ENCODE measurements around the gene LHPP.

The LHPP gene

DNA sequence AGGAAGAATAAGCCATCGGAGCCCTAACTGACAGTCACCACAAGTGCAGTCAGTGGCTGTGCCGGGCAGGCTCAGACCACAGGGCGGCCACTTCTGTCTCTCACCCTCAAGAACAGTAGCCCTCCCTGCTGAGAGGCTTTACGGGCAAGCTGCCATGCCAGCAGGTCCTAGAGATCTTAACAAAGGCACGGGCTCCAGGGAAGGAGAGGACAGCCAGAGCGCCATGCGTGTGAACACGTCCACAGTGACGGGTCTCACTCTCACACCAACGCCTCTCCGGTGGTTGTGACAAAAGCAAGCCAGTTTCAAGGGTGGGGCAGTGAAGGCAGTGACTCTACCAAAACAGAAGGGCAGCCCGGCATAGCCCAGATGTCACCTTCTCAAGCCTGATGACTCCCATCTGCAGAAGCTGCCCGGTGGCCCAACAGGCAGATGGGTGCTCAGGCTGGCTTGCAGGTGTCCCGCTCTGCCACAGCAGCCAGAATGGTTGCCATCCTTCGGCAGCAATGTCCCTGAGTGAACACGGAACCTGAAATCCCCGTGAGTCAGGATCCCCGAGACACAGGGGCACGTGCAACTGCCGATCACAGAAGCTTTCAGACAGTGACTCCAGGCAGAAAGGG, 180.6 kb downstream of the LHPP start:
- FAIRE-seq (peak; percentile 76), DNase-seq (ENCODE audit: insufficient read length) (no peak)
- no peak for TF ChIP-seq POLR2AphosphoS5 (IDR thresholded peaks at IDR 0.05; ENCODE audit: low read depth, low read length)
- no peak for TF ChIP-seq POLR2A (IDR thresholded peaks at IDR 0.05; ENCODE audit: low read depth, low read length)
- no peak for TF ChIP-seq TAF1 (IDR thresholded peaks at IDR 0.05; ENCODE audit: borderline replicate concordance, low read depth, low read length)

DNA sequence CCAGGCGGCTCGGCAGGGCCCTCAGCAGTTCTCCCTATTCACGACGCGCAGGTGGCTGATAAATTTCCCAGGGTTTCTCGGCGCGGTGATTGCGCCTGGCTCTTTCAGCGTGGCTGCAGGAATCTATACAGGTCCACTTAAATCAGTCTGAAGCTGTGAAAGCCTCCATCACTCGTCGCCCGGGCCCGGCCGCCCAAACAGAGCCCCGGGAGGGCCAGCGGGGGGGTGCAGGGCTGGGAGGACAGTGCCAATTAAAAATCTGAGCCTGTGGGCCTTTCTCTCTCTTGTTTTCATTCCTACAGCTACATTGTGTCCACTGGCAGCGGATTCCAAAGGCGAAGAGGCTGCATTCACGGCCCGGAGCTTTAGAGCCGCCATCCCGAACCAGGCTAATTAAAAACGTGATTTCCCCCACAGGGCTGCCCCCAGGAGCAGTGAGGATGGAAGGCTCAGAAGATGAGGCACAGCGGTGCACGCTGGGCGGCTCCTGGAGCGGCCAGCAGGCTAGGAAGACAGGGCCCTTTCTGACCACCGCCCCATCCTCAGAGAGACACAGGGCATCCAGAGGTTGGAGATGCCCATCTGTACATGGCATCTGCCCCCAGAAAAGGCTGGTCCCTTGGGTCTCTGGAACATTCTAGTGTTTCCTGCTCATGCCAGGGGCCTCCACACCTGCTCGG, 181.8 kb downstream of the LHPP start:
- no peak for FAIRE-seq
- TF ChIP-seq TAF1 (IDR thresholded peaks at IDR 0.05; ENCODE audit: borderline replicate concordance, low read depth, low read length) = no peak
- no peak for TF ChIP-seq POLR2AphosphoS5 (IDR thresholded peaks at IDR 0.05; ENCODE audit: low read depth, low read length)
- TF ChIP-seq POLR2A (IDR thresholded peaks at IDR 0.05; ENCODE audit: low read depth, low read length) = no peak
- no peak for DNase-seq (ENCODE audit: insufficient read length)

DNA sequence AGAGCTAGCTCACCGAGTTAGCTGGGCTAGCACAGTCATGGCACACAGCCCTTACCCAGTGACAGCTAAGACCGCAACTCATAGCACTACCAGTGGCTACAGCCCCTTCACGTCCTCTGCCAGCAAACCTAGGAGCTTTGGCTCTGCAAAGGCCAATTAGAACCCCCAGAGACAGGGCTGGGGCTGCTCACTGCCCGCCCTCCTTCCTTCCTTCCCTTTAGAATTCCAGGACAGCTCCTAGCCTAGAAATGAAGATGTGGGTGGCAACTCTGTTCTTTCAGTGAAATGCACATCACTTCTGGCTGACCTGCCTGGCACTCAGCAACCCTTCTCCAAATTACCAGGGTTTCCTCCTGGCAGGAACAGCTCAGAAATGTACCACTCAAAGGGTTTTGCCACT, 182.6 kb downstream of the LHPP start:
- FAIRE-seq = no peak

DNA sequence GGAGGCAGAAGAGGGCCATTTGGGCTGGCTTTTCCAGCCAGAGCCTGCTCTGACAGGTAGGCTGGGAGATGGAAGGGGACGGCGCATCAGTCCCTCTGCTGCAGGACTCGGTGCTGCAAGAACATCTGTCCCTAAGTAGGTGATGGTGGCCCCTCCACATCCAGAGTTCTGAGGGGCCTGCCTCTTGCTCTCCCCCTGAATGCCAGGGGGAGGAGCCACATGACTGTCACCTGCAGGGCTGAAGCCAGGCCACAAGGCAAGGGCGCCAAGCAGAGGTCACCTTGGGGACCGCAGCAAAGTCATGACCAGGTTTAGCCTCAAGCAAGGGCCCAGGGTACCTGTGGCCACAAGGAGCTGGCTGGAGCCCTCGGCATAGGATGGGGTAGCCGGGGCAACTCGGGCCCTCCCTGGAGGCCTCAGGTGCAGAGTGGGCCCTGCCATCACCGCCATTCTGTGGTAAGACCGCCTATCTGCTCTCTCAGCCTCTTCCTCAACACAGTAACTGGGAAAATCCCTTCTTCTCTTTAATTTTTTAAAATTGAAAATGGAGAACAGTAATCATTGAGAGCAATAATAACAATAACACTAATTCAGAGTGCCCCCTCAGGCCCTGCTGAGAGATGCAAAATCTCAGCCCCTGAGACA, 183.3 kb downstream of the LHPP start:
- FAIRE-seq = no peak

More for the DNA sequence above, 182.6 kb downstream of the LHPP start:
- DNase-seq (ENCODE audit: insufficient read length) = no peak
- no peak for TF ChIP-seq POLR2AphosphoS5 (IDR thresholded peaks at IDR 0.05; ENCODE audit: low read depth, low read length)
- no peak for TF ChIP-seq TAF1 (IDR thresholded peaks at IDR 0.05; ENCODE audit: borderline replicate concordance, low read depth, low read length)
- no peak for TF ChIP-seq POLR2A (IDR thresholded peaks at IDR 0.05; ENCODE audit: low read depth, low read length)

DNA sequence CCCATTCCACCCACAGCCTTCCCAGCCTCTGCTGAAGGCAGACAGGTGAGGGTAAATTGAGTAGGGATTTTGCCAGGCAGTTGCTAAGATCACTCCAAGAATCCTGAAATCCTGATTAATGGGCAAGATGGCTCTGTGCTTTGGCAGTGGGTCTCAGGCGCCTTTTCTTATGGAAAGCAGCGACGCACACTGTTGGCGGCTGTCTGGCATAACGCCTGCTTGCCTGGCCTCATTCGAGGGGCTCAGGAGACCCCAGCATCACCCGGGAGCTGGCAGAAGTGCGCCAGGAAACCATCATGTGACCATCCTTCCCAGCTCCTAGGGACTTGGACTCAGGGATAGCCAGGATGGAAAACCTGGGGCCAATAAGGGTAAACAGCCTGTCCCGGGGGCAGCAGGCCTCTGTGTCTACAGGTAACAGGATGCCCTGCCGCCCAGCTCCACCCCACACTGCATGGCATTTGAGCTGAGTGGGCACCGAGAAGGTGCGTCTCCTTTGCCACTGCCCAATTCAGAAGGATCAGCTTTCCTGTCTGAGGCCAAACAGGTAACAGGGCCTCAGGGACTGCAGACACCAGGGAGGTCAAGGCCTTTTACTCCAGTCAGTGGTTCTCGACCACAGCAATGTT, 184.0 kb downstream of the LHPP start:
- DNase-seq (ENCODE audit: insufficient read length) = no peak
- TF ChIP-seq POLR2AphosphoS5 (IDR thresholded peaks at IDR 0.05; ENCODE audit: low read depth, low read length) (no peak), POLR2A (IDR thresholded peaks at IDR 0.05; ENCODE audit: low read depth, low read length) (no peak), TAF1 (IDR thresholded peaks at IDR 0.05; ENCODE audit: borderline replicate concordance, low read depth, low read length) (no peak)
- no peak for FAIRE-seq

More for the DNA sequence above, 183.3 kb downstream of the LHPP start:
- no peak for TF ChIP-seq POLR2AphosphoS5 (IDR thresholded peaks at IDR 0.05; ENCODE audit: low read depth, low read length)
- no peak for TF ChIP-seq TAF1 (IDR thresholded peaks at IDR 0.05; ENCODE audit: borderline replicate concordance, low read depth, low read length)
- TF ChIP-seq POLR2A (IDR thresholded peaks at IDR 0.05; ENCODE audit: low read depth, low read length) = no peak
- DNase-seq (ENCODE audit: insufficient read length) = no peak

- no peak for DNase-seq (ENCODE audit: insufficient read length)
- FAIRE-seq = no peak
- TF ChIP-seq POLR2AphosphoS5 (IDR thresholded peaks at IDR 0.05; ENCODE audit: low read depth, low read length) (no peak), POLR2A (IDR thresholded peaks at IDR 0.05; ENCODE audit: low read depth, low read length) (no peak), TAF1 (IDR thresholded peaks at IDR 0.05; ENCODE audit: borderline replicate concordance, low read depth, low read length) (no peak)
Measured at GRCh38 chr10:124646483-124647352, 185.1 kb downstream of the LHPP start.

- FAIRE-seq (peak; percentile 91), DNase-seq (ENCODE audit: insufficient read length) (peak; percentile 78)
- TF ChIP-seq POLR2A (IDR thresholded peaks at IDR 0.05; ENCODE audit: low read depth, low read length) = peak; percentile 28; the same call in 1 of the 2 replicates
- TF ChIP-seq TAF1 (IDR thresholded peaks at IDR 0.05; ENCODE audit: borderline replicate concordance, low read depth, low read length) = no peak
- TF ChIP-seq POLR2AphosphoS5 (IDR thresholded peaks at IDR 0.05; ENCODE audit: low read depth, low read length) = peak; percentile 60; the same call in 1 of the 2 replicates
Measured at GRCh38 chr10:124647421-124648130, 186.0 kb downstream of the LHPP start.

GRCh38 chr10:124648131-124648475, 186.5 kb downstream of the LHPP start:
- FAIRE-seq (peak; percentile 48), DNase-seq (ENCODE audit: insufficient read length) (no peak)
- TF ChIP-seq POLR2AphosphoS5 (IDR thresholded peaks at IDR 0.05; ENCODE audit: low read depth, low read length) (0 out of 2 replicates have a peak, but pooled peaks have one; percentile 5), TAF1 (IDR thresholded peaks at IDR 0.05; ENCODE audit: borderline replicate concordance, low read depth, low read length) (no peak)

DNA sequence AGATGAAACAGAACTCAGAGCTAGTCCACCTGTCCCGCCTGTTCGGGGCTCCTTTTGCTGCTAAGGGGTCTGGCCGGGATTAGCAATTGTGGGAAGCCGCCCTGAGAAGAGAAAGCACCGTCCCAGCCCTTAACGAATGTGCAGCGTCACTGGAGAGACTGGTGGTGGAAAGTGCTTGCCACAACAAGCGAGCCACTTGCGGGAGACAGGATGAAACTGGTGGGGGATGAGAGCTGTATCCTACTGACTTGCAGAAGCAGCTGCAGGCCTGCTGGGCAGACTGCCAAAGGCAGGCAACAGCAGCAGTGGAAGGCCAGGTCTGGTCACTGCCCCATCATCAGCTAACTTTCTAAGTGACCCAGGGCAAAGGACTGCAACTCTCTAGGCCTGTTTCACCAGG, 187.1 kb downstream of the LHPP start:
- FAIRE-seq (peak; percentile 46), DNase-seq (ENCODE audit: insufficient read length) (no peak)
- TF ChIP-seq POLR2A (IDR thresholded peaks at IDR 0.05; ENCODE audit: low read depth, low read length) (no peak), TAF1 (IDR thresholded peaks at IDR 0.05; ENCODE audit: borderline replicate concordance, low read depth, low read length) (no peak), POLR2AphosphoS5 (IDR thresholded peaks at IDR 0.05; ENCODE audit: low read depth, low read length) (no peak)

DNA sequence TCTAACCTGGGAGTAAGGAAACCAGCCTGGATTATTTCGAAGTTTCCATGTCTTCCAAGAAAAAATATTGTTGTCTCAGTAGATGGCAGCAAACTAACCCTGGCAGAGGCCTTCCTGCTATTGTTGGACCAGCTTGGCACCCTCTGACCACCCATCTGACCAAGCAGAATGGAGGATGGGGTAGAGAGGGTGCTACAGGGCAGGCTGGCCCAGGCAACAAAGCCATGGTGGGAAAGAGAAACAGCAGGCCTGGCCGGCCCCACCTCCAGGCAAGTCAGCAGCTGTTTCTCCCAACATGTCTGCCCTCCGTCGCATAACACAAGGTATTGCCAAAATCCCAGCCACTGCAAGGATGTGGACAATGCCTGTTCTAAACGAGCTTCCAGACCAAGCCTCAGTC, 187.6 kb downstream of the LHPP start:
- TF ChIP-seq POLR2AphosphoS5 (IDR thresholded peaks at IDR 0.05; ENCODE audit: low read depth, low read length) (no peak), TAF1 (IDR thresholded peaks at IDR 0.05; ENCODE audit: borderline replicate concordance, low read depth, low read length) (no peak), POLR2A (IDR thresholded peaks at IDR 0.05; ENCODE audit: low read depth, low read length) (no peak)
- DNase-seq (ENCODE audit: insufficient read length) = no peak
- FAIRE-seq = no peak

Measured in GM12892 (cell line).